KMS-11 (cell line): ENCODE data around the gene ANXA11.

Experiments used
- H2AFZ ChIP-seq: fragments of 200-600 bp; sonication (generic); 2 replicates; pipeline ENCODE4 v1.6.1; 2016; ENCODE audit warnings: antibody characterized with exemption, mixed run types, low read depth
- H3K27ac ChIP-seq: fragments of 200-600 bp; sonication (generic); 2 replicates; pipeline ENCODE4 v1.6.1; 2016; ENCODE audit warnings: mild to moderate bottlenecking, mixed run types
- H3K27me3 ChIP-seq: fragments of 200-600 bp; sonication (generic); 2 replicates; pipeline ENCODE4 v1.6.1; 2017; ENCODE audit warnings: mild to moderate bottlenecking, low read depth, mixed run types, moderate library complexity; ENCODE audit not compliant: insufficient read depth
- H3K36me3 ChIP-seq: fragments of 200-600 bp; sonication (generic); 2 replicates; pipeline ENCODE4 v1.6.1; 2017; ENCODE audit warnings: mild to moderate bottlenecking, mixed run types; ENCODE audit not compliant: insufficient read depth
- H3K4me1 ChIP-seq: fragments of 200-600 bp; sonication (generic); 2 replicates; pipeline ENCODE4 v1.6.1; 2016; ENCODE audit warnings: mild to moderate bottlenecking, low read depth, mixed run types; ENCODE audit not compliant: poor library complexity, severe bottlenecking
- H3K4me2 ChIP-seq: fragments of 200-600 bp; sonication (generic); 2 replicates; pipeline ENCODE4 v1.7.0; 2016; ENCODE audit warnings: mild to moderate bottlenecking, mixed run types
- H3K4me3 ChIP-seq: fragments of 200-600 bp; sonication (generic); IDR thresholded peaks from 2 replicates; pipeline ENCODE4 v1.6.1; 2017; ENCODE audit warnings: low read depth, low read length, mixed read lengths; ENCODE audit not compliant: insufficient read depth
- H3K79me2 ChIP-seq: fragments of 200-600 bp; sonication (generic); 2 replicates; pipeline ENCODE4 v1.6.1; 2016; ENCODE audit warnings: low read depth, mixed run types; ENCODE audit not compliant: insufficient read depth
- H3K9ac ChIP-seq: fragments of 200-600 bp; sonication (generic); 2 replicates; pipeline ENCODE4 v1.6.1; 2016; ENCODE audit warnings: mild to moderate bottlenecking, mixed run types
- H4K20me1 ChIP-seq: fragments of 200-600 bp; sonication (generic); 2 replicates; pipeline ENCODE4 v1.6.1; 2016; ENCODE audit warnings: mild to moderate bottlenecking, mixed run types; ENCODE audit not compliant: insufficient read depth
- CTCF ChIP-seq: fragments of 200-600 bp; sonication (generic); conservative IDR thresholded peaks from 2 replicates; pipeline ENCODE4 v1.6.1; 2017; ENCODE audit warnings: low read depth, mild to moderate bottlenecking, antibody characterized with exemption, low read length, moderate library complexity, mixed read lengths

The ANXA11 gene

GRCh38 chr10:80194373-80195045 is 10.8 kb downstream of the ANXA11 start:
- peaks cover 43% of the 10 kb centered on the region for H3K4me1 ChIP-seq
- no peak overlapping the region for H2AFZ ChIP-seq
- H3K36me3 ChIP-seq, result no peaks in the 10 kb centered on the region
- no peak for TF ChIP-seq CTCF
- H3K27ac ChIP-seq, result no peak overlapping the region; the same call in 1 of the 2 replicates
- no peak overlapping the region for H3K4me3 ChIP-seq
- H4K20me1 ChIP-seq, result no peaks in the 10 kb centered on the region
- H3K79me2 ChIP-seq, result peaks cover 60% of the 10 kb centered on the region; the same call in 1 of the 2 replicates
- H3K27me3 ChIP-seq, result no peaks in the 10 kb centered on the region
- H3K9ac ChIP-seq, result no peak overlapping the region
- no peak overlapping the region for H3K4me2 ChIP-seq

- Histone ChIP-seq H3K4me2 (no peak overlapping the region), H3K79me2 (peaks cover 45% of the 10 kb centered on the region; the same call in 1 of the 2 replicates), H3K9ac (no peak overlapping the region), H3K27me3 (no peaks in the 10 kb centered on the region), H3K36me3 (no peaks in the 10 kb centered on the region), H3K4me3 (no peak overlapping the region), H2AFZ (no peak overlapping the region), H3K4me1 (peaks cover 37% of the 10 kb centered on the region), H4K20me1 (no peaks in the 10 kb centered on the region), H3K27ac (no peak overlapping the region)
- TF ChIP-seq CTCF, result no peak
Measured at GRCh38 chr10:80192553-80192952, 12.8 kb downstream of the ANXA11 start.

GRCh38 chr10:80191589-80192270 is 13.6 kb downstream of the ANXA11 start:
- Histone ChIP-seq H3K9ac (no peak overlapping the region), H3K4me1 (peaks cover 33% of the 10 kb centered on the region), H3K79me2 (peaks cover 37% of the 10 kb centered on the region; the same call in 1 of the 2 replicates), H3K27ac (no peak overlapping the region), H3K27me3 (no peaks in the 10 kb centered on the region), H3K4me2 (no peak overlapping the region), H3K4me3 (no peak overlapping the region), H2AFZ (no peak overlapping the region), H4K20me1 (no peaks in the 10 kb centered on the region), H3K36me3 (no peaks in the 10 kb centered on the region)
- TF ChIP-seq CTCF, result no peak

GRCh38 chr10:80188713-80189112 is 16.6 kb downstream of the ANXA11 start:
- Histone ChIP-seq H3K4me3 (no peak overlapping the region), H3K4me2 (no peak overlapping the region), H3K27ac (no peak overlapping the region), H3K36me3 (no peaks in the 10 kb centered on the region), H3K4me1 (peaks cover 11% of the 10 kb centered on the region), H2AFZ (no peak overlapping the region), H3K9ac (no peak overlapping the region), H3K27me3 (no peaks in the 10 kb centered on the region), H3K79me2 (peaks cover 18% of the 10 kb centered on the region; the same call in 1 of the 2 replicates), H4K20me1 (no peaks in the 10 kb centered on the region)
- TF ChIP-seq CTCF, result no peak
